PFSK-1 (cell line): ENCODE measurements around the gene ATXN1.

ENCODE experiments used
- FOXP2 ChIP-seq: optimal IDR thresholded peaks from 2 replicates; pipeline ENCODE3; 2011; ENCODE audit warnings: borderline replicate concordance, control low read depth, inconsistent platforms; ENCODE audit not compliant: insufficient read depth; ENCODE audit errors: extremely low read length, extremely low read depth
- POLR2AphosphoS5 ChIP-seq: IDR thresholded peaks from 2 replicates; pipeline ENCODE4 v1.6.1; 2012; ENCODE audit warnings: low read depth, mild to moderate bottlenecking, control low read depth, low read length, moderate library complexity
- SIN3A ChIP-seq: IDR thresholded peaks from 2 replicates; pipeline ENCODE4 v1.6.1; 2012; ENCODE audit warnings: mild to moderate bottlenecking, low read length, moderate library complexity, borderline replicate concordance; ENCODE audit not compliant: insufficient read depth
- TAF1 ChIP-seq: IDR thresholded peaks from 2 replicates; pipeline ENCODE4 v1.6.1; 2012; ENCODE audit warnings: low read length, control low read depth, borderline replicate concordance; ENCODE audit not compliant: insufficient read depth
- TF ChIP-seq, protein P1 (sequence below), 2 experiments: IDR thresholded peaks; 2 replicates each; pipeline versions ENCODE4 v1.6.1 to v1.8.0; 2011 to 2012; ENCODE audit warnings: low read depth in 2 of 2, low read length in 2 of 2, control low read depth in 1 of 2, inconsistent platforms in 1 of 2, mild to moderate bottlenecking in 1 of 2, moderate library complexity in 1 of 2; ENCODE audit not compliant: insufficient read depth in 1 of 2

- TF ChIP-seq, protein P1, sequence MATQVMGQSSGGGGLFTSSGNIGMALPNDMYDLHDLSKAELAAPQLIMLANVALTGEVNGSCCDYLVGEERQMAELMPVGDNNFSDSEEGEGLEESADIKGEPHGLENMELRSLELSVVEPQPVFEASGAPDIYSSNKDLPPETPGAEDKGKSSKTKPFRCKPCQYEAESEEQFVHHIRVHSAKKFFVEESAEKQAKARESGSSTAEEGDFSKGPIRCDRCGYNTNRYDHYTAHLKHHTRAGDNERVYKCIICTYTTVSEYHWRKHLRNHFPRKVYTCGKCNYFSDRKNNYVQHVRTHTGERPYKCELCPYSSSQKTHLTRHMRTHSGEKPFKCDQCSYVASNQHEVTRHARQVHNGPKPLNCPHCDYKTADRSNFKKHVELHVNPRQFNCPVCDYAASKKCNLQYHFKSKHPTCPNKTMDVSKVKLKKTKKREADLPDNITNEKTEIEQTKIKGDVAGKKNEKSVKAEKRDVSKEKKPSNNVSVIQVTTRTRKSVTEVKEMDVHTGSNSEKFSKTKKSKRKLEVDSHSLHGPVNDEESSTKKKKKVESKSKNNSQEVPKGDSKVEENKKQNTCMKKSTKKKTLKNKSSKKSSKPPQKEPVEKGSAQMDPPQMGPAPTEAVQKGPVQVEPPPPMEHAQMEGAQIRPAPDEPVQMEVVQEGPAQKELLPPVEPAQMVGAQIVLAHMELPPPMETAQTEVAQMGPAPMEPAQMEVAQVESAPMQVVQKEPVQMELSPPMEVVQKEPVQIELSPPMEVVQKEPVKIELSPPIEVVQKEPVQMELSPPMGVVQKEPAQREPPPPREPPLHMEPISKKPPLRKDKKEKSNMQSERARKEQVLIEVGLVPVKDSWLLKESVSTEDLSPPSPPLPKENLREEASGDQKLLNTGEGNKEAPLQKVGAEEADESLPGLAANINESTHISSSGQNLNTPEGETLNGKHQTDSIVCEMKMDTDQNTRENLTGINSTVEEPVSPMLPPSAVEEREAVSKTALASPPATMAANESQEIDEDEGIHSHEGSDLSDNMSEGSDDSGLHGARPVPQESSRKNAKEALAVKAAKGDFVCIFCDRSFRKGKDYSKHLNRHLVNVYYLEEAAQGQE (IDR thresholded peaks at IDR 0.05; ENCODE audit: insufficient read depth in 1 of 2, low read depth in 2 of 2, low read length in 2 of 2): no peak
- TF ChIP-seq POLR2AphosphoS5 (no peak), TAF1 (no peak), SIN3A (no peak), FOXP2 (no peak)
Observed at GRCh38 chr6:16406966-16407365, 354.3 kb downstream of the ATXN1 start.
